Posterior vena cava (tissue), 2 donors: ENCODE measurements around the gene CLECL1. TPM values are rescaled to one million over a fixed set of nuclear protein-coding genes. Genes with fewer than 3 reads are reported as not detected.
"Not testable (repeated sequence)": the region's sequence is repeated elsewhere in the genome, so short reads cannot be mapped to it uniquely, and the experiment has no call there.

ENCODE experiments used
- DNase-seq: peaks from one replicate; pipeline ENCODE4 v3.0.0-alpha.2; 2020; ENCODE audit warnings: low spot score
- intact Hi-C, 2 donors: fragments of 100-400 bp; cut with DNase I; formaldehyde crosslinking; loops; one replicate each; pipeline versions ENCODE4 v1.14.1 to v1.14.2; 2022 to 2023
- total RNA-seq, 2 donors: library from RNA; stranded (reverse); fragmentation: NEBNext Ultra II Directional; extraction: Animal tissue kit (Norgen Biotek cat#: 25700); gene quantifications; one replicate each; pipeline ENCODE4 v1.2.1, GENCODE V29; 2021
- donor health status: DM: yes; HTN: yes; CAD: no.
- donor health status: DM: yes; HTN: yes; CAD: no.

CLECL1 gene
- total RNA-seq, 2 donors from 2014 or later: 1.9 TPM; not detected in 1

DNA sequence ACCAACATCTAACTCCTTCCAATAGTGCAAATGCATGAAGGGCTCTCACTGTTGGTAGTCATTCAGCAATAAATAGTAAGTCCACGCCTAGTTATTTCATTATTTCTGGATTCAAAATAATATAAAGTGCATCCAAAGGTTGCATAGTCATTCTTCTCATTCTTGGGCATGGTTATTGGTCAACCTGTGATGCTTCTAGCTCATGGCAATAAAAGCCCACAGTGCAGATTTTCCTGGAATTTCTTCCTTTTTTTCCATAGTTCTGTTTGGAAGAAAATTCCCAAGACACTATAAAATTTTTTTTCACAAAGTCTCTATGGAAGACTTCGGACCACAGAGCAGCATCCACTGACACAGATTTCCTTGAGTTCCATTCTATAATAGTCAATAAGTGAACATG, 20.2 kb upstream of the CLECL1 start:
- no peak for DNase-seq

DNA sequence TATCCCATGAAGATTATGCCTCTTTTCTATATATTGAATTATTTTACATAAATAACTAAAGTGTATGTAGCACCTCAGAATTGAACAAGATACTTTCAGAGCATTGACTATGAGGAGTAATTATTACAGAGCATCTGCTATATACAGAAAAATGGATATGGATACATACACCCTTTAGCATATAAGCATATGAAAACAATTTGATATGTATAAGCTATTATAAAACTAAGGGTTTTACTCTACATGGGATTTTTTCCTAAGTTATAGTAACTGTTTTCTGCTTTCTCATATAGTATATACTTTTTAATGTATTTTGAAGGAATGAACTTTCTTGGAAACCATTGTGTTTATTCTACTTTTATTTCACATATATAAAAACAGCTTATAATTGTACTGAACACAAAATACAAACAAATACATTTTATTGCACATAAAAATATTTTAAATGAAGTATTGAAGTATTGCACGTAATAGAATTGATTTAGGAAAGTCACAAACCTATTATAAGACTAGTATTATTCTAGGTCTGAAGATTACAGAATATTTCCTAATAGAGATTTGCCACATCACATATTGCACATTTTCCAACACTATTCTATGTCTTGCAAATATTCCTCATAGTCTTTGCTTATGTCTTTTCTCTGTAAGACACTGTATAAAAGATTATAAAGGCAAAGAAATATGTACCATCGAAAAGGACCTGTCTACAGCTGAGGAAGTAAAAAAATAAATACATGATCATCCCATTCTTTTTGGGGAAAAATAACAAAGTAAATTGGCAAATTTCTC, 19.4 kb upstream of the CLECL1 start:
- intact Hi-C loops: no loop called here

More for the DNA sequence above, 20.2 kb upstream of the CLECL1 start:
- intact Hi-C loops: no loop called here

DNA sequence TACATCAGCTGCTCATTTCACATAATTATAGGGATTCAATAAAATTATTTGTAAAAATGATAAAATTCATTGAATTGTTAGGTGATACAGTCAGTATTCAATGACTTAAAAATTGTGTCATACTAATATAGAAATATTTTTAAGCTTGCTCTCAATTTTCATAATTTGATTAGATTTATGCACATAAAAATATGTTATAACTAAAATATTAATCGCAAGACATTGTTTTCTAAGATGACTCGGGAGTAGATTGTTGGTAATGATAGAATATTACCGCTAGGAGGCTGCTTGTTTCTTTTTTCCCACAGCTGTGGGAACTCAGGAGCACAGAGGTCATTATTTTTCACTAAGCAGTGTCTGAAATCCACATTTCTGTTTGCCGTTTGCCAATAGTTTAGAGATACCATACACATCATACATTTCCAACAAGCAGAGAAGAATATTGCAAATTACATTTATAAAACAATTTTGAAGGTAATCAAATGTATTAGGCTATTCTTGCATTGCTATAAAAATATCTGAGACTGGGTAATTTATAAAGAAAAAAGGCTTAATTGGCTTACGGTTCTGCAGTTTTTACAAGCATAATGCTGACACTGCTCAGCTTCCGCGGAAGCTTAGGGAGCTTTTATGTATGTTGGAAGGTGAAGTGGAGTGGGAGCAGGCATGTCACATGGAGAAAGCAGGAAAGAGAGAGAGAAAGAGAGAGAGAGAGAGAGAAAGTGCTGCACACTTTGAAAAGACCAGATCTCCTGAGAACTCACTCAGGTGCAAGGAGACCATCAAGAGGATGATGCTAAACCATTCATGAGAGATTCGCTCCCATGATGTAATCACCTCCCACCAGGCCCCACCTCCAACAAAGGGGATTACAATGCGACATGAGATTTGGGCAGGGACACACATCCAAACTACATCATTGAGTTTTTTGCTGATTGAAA, 18.6 kb upstream of the CLECL1 start:
- intact Hi-C loops: no loop called here
- no peak for DNase-seq

More for the DNA sequence above, 19.4 kb upstream of the CLECL1 start:
- no peak for DNase-seq

DNA sequence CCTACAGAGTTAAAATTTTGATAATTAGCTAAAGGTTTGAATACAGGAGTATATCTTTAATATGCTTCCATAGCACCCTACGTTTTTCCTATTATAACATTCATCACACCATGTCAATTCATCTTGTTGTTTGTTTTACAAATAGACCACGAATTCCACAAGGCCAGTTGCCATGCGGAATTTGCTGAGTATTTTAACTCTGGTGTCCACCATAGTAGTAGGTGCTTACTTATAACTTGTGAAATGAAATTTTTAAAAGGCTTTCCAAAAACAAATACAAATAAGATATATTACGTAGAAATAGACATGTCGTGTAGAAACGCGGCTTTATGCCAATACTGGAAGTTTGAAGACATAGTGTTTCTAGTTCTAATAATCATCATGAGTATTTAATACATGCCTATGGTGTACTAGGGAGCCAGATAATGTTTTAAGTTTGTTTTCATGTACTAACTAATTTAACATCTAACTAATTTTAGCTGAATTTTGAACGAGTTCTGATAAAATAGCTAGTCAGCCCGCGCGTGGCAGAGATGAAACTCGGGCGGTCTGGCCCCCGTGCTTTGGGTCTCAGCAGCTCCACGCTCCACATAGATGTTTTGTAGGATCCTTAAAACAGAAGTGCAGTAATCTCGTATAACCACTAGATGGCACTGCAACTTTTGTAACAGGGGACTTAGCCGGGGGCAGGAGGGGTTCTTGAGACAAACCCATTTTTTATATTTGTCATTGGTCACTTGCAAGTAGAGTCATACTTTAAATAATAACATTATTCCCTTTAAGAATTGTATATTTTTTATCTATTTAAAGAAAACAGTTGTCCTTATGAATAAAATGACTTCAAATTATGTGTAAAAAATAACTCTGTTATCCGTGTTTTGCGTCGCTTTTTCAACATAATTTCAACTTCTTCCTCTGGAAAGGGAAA, 17.6 kb upstream of the CLECL1 start:
- intact Hi-C loops: no loop called here
- no peak for DNase-seq

DNA sequence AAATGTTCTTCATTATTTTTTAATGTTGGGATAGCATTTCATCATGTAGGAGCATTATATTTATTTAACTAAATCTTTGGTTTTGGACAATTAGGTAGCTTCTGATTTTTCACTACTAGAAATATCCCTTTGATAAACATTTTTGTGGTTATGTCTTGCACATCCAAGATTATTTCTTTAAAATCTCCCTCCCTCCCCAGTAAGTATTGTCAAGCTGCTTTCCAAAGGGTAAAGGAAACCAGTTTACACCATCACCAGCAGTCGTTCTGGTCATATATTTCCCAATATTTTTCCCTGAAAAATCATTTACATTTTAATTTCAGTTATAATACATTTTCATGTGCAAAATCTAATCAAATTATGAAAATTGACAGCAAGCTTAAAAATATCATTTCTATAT, 16.7 kb upstream of the CLECL1 start:
- DNase-seq: no peak
- intact Hi-C loops: no loop called here

DNA sequence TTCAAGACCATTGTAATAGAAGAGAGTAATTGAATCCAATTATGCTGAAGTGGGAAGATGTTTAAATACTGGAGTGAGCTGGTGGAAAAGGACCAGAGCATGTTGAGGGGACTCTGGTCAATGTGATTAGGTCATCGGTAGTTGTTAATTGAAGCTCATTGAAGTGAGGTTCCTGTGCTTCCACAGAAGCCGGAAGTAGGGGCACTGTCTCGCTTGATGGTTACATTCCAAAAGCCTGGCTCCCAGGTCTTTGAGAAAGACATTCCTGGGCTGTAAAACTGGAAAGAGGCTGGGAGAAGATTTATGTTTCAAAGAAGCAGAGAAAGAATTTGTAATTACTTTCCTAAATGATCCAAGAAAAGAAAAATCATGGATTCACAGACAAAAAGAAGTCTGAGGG, 12.3 kb upstream of the CLECL1 start:
- intact Hi-C loops: no loop called here
- DNase-seq: no peak

DNA sequence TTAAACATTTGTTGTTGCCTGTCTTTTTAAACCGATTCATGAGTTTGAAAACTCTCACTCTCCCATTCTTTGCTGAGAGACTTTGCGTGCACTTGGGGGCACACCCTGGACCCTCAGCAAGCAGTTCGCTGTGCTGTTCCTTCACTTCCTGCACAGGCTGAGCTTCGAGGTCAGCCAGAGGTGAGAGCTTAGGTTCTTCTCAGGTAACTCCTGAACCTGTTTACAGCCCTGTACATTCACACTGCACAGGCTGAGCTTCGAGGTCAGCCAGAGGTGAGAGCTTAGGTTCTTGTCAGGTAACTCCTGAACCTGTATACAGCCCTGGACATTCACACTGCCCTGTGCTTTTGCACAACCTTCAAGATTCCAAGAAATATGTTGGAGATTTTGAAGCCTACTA, 9.8 kb upstream of the CLECL1 start:
- DNase-seq: no peak
- intact Hi-C loops: no loop called here

DNA sequence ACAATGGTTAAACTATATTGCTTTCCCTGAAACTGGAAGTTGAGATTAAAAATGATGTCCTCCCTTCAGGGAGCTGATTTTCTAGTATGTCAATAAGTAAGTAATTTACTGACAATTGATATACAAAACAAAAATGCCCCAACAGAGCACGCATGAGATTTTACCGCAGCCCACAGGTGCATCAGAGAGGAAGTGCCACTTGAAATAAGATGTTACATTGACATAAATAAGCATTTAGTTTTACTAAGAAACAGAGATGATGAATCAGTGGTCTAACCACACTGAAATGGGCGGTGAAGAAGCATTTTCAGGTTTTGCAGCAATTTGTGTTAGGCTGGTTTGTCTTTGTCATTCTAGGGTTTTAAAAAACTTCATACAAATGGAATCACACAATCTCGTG, 8.8 kb upstream of the CLECL1 start:
- intact Hi-C loops: no loop called here
- no peak for DNase-seq

DNA sequence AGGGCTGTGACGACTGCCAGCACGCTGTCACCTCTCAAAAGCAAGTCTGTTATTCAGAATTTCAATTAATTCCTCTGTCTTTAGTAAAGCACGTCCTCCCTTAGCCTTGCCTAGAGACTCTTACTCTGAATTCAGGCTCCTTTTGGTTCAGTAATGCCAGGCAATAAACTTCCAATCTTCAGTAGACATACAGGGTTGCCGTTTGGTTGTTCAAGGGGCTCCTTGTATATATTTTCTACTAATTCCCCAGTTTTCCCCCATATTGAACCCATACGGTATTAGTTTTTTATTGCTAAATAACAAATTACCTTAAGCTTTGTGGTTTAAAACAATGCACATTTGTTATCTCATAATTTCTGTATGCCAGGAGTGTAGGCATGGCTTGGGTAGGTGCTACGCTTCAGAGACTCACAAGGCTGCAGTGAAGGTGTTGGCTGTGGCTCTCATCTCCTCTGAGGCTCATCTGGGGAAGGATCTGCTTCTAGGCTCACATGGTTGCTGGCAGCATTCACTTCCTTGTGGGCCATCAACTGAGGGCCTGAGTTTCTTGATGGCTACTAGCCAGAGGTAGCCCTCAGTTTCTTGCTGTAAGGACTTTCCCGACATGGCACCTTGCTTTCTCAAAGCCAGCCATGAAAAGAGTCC, 7.3 kb upstream of the CLECL1 start:
- intact Hi-C loops: no loop called here
- DNase-seq: no peak

DNA sequence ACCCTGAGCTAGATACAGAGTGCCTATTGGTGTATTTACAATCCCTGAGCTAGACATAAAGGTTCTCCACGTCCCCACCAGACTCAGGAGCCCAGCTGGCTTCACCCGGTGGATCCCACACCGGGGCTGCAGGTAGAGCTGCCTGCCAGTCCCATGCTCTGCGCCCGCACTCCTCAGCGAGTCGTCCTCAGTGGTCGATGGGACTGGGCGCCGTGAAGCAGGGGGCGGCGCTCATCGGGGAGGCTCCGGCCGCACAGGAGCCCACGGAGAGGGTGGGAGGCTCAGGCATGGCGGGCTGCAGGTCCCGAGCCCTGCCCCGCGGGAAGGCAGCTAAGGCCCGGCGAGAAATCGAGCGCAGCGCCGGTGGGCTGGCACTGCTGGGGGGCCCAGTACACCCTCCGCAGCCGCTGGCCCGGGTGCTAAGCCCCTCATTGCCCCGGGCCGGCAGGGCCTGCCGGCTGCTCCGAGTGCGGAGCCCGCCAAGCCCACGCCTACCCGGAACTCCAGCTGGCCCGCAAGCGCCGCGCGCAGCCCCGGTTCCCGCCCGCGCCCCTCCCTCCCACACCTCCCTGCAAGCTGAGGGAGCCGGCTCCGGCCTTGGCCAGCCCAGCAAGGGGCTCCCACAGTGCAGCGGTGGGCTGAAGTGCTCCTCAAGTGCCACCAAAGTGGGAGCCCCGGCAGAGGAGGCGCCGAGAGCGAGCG, 6.7 kb upstream of the CLECL1 start:
- intact Hi-C loops, DNase-seq: not testable (repeated sequence)

DNA sequence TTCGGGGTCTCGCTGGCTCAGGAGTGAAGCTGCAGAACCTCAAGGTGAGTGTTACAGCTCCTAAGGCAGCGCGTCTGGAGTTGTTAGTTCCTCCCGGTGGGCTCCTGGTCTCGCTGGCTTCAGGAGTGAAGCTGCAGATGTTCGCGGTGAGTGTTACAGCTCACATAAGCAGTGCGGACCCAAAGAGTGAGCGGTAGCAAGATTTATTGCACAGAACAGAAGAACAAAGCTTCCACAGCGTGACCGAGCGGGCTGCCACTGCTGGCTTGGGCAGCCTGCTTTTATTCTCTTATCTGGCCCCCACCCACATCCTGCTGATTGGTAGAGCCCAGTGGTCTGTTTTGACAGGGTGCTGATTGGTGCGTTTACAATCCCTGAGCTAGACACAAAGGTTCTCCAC, 6.0 kb upstream of the CLECL1 start:
- intact Hi-C loops, DNase-seq: not testable (repeated sequence)

DNA sequence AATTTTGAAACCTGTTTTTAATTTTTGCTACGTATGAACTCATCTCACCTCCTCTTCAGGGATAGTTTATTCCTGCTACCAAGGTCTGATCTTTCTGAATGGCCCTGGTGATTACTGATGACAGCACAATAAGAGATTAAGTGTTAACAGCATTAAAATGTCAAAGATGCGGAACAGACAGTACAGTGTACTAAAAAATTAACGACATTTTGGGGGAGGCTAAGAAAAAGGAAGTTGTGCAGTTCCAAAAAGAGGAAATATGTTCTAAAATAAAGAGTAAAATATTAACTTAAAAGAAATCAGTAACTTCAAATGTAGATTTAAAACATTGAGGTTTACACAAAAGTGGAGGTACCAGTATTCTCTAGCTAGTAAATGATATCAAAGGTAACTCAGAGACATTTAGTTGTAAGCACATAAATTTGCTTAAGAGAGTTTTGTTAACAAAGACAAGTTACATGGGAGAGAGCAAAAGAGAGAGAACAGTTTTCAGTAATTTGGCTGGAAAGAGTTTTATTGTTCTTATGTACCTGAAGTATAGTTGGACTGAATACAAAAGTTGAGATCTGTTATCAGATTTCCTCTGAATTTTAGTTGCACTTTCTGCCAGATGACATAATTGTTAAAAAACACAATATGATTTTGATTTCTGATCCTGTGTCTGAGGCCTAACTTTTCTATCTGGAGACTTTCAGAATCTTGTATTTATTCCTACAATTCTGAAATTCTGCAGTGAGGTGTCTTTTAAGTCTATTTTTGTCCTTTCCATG, 4.2 kb upstream of the CLECL1 start:
- DNase-seq: no peak
- intact Hi-C loops: no loop called here

DNA sequence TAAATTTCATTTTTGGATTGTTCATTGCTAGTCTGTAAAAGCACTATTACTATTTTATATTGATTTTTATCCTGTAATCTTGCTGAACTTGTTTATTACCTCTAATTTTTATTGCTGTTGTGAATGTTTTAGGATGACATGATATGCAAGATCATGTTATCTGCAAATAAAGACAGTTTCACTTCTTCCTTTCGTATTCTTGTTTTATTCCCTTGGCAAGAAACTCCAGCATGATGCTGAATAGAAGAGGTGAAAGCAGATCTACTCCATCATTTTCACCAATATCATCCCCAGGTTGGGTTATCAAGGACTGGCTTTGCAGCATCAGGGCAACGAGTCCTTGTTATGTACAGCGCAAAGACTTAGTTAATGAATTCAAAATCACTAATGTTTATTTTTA, 2.7 kb upstream of the CLECL1 start:
- intact Hi-C loops: no loop called here
- DNase-seq: no peak

DNA sequence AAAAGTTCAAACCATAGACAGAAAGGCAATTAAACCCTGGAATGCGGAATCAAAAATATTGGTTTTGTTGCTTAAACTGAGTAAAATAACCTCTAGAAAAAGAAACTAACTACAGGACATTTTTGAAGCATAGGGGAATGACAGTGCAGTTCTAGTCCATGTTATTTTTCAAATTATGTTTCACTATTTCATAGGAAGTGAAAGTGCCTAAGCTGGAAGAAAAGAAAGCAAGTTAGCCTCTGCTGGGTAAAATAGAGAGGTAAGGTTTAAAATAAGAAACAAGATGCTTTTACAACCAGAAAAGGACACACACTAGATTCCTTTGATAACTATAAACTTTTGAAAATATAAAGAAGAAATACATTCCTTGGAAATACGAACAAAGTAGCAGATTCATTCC, 1.1 kb downstream of the CLECL1 start:
- intact Hi-C loops: no loop called here
- DNase-seq: no peak

DNA sequence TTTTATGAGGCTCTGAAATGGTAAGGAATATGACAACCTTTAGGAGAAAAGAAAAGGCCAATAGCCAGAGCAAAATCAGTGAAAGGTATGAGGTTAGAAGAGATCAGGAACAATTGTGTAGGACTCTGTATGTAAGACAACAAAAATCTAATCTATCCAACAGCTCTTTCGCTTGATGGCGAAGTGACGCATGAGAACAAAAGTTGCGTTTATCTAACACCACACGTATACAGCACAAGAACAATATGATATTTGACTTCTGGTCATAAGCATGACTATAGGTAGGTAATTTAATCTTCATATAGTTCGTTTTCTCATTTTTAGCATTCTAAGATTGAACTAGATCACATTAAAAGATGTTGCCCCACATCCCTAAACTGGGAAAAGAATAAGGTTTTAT, 1.5 kb downstream of the CLECL1 start:
- intact Hi-C loops: no loop called here
- no peak for DNase-seq

DNA sequence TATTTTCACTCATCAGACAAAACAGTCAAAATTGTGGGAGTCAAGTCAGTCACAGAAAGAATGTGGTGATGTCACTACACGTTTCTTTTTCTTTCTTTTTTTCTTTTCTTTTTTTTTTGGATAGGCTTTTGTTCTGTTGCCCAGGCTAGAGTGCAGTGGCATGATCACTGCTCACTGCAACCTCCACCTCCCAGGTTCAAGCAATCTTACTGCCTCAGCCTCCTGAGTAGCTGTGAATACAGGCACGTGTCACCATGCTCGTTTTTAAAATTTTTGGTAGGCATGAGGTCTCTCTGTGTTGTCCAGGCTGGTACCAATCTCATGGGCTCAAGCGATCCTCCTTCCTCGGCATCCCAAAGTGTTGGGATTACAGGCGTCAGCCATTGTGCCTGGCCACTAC, 2.3 kb downstream of the CLECL1 start:
- no peak for DNase-seq
- intact Hi-C loops: no loop called here

DNA sequence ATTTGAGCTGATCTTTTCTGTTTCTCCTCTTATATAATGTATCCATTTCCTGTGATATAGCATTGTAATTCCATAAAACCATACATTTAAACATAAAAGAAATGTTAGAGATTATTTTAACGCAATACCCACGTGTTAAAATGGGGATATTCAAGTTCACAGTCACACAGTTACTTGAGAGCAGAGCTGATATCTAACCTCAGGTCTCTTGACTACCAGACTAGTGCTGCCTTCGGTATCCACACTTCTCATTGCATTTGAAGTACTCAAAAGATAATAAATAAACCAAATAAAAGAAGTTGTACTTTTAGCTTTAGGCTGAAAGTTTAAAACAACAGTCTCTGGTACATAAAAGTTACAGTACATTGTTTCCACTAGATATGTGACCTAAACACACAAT, 2.9 kb downstream of the CLECL1 start:
- DNase-seq: no peak
- intact Hi-C loops: no loop called here

DNA sequence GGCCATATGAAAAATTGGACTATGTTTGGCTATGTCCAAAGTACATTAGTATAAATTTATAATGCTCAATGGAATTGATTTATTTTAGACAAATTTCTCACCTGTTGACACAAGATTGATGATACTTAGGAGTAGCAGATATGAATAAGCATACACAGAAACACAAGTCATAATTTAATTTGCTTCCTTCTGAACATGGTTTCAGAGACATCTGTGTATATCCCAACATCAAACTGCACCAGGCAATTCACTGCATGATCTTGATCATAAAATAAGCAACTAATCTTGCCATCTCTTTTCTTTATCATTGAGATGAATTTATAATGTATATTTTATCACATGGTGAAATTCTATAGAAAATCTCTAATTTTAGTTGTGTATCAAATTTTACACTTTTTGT, 3.8 kb downstream of the CLECL1 start:
- intact Hi-C loops: no loop called here
- no peak for DNase-seq
